Astrocyte of the spinal cord (primary cell): ENCODE results near the gene SPDYE18.
"Not testable (repeated sequence)": the region's sequence is repeated elsewhere in the genome, so short reads cannot be mapped to it uniquely, and the experiment has no call there.

Experiments
- DNase-seq: peaks from one replicate; pipeline ENCODE4 v3.0.0; 2011; ENCODE audit warnings: low read depth, low spot score
- H3K4me3 ChIP-seq: 2 replicates; pipeline ENCODE4 v1.5.1; 2011; ENCODE audit warnings: low read depth, mild to moderate bottlenecking, low read length, moderate library complexity
- in situ Hi-C: cut with HindIII; loops from 2 replicates; pipeline ENCODE4 v1.10.0; 2017; ENCODE audit warnings: low sequenced_read_pairs

Gene SPDYE18, protein sequence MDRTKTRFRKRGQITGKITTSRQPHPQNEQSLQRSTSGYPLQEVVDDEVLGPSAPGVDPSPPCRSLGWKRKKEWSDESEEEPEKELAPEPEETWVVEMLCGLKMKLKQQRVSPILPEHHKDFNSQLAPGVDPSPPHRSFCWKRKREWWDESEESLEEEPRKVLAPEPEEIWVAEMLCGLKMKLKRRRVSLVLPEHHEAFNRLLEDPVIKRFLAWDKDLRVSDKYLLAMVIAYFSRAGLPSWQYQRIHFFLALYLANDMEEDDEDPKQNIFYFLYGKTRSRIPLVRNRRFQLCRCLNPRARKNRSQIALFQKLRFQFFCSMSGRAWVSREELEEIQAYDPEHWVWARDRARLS

DNA sequence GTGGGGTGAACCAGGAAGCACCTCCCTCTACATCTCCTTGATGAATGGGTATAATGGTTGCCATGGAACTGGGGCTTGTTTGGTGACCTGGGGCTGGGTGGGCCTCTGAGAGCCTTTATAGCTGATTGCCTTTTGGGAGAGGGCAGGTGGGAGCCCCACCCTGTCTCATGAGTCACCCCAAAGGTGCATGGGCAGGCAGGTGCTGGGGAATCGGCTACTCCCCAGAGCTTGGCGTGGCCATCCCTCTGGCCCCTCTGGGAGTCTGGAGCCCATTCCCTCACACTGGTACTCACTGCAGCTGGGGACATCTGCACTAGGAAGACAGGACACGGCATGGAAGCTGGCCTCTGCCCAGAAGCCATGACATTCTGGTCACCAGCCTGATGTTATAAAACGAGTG is at the start of gene SPDYE18:
Gene SPDYE18, minus strand, starts transcription at position 2 of the 400 bp plus-strand sequence. CDS start 2,046 bp downstream, outside the sequence.
- DNase-seq, H3K4me3 ChIP-seq, in situ Hi-C loops: not testable (repeated sequence)

DNA sequence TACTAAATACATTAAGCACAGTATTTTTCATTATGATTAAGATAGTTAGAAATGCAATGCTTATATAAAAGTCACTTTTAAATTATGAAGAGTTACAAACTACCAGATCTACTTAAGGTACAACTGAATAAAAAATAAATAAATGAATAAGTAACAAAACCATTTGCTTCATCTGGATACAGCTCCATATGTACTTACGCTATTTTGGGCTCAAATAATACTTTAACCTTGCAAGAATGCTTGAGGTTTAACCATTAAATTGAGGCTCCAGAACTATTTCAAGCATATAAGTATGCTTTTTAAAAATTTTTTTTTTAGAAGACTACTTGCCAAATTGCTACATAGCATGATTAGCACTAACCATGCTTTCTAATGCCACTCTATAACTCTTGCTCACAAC is 46.0 kb upstream of the SPDYE18 start:
- H3K4me3 ChIP-seq, DNase-seq, in situ Hi-C loops: not testable (repeated sequence)

DNA sequence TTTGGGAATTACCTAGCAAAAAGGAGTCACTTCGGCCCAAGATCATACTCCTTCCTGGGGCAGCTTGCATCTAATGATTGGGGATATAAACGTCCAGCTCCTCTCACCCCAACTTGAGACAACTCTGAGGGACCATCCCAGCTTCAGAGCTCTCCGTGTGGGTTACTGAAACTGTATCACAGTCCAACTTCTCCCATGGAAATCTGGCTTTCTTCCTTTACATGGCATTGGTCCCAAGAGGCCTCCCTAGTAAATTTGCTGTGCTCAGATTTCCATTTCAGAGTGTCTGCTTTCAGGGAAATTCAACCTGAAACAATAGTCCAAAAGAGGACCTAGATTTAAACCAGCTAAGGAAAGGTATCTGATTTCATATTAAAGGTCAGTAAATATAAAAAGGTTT is 45.3 kb upstream of the SPDYE18 start:
- in situ Hi-C loops, DNase-seq, H3K4me3 ChIP-seq: not testable (repeated sequence)

DNA sequence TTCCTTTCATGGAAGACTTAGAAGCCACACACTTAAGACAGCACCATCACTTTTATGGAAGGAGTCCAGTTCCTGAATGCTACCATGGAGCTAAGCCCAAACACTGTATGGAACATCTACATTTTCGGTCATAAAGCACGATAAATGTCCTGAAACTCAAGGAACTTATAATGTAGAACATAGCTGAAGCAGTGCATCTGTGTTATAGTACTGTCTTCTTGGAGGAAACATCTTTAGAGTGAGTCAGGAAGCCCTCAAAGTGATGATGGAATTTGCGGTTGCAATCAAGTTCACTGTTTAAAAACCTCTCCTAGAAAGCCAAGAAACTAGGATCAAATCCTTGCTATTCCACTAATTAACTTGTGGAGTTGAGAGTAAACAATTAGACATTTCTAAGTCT is 43.5 kb upstream of the SPDYE18 start:
- in situ Hi-C loops, DNase-seq, H3K4me3 ChIP-seq: not testable (repeated sequence)

DNA sequence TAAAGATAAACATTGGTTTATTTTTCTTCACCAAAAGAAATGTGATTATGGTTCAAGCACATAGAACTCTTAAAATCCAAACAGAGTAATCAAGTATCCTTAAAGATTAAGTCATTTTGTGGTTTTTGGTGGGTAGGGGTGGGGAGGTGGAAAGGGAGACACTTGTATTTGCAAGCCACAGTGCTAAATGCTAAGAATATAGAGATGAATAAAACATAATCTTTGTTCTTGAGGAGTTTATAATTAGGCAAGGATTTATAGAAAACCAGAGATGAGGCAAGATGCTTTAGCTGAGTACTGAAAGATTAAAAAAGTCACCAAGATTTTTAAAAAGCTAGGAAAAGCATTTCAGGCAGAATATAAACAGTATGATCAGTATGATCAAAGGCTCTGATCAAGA is 40.3 kb upstream of the SPDYE18 start:
- in situ Hi-C loops, DNase-seq, H3K4me3 ChIP-seq: not testable (repeated sequence)

DNA sequence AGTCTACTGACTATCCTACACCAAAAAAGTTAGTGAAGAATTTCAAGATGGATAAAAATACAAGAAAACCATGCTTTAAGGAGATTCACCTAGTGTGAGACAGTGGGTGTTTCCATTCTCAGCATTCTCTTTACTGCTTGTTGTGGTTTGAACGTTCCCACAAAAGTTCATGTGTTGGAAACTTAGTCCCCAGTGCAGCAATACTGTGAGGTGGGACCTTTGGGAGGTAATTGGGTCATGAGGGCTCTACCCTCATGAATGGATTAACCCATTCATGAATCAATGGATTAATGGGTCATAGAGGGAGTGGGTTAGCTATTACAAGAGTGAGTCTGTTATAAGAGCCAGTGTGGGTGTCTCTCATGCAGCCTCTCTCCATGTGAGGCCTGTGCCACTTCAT is 38.8 kb upstream of the SPDYE18 start:
- in situ Hi-C loops, DNase-seq, H3K4me3 ChIP-seq: not testable (repeated sequence)

DNA sequence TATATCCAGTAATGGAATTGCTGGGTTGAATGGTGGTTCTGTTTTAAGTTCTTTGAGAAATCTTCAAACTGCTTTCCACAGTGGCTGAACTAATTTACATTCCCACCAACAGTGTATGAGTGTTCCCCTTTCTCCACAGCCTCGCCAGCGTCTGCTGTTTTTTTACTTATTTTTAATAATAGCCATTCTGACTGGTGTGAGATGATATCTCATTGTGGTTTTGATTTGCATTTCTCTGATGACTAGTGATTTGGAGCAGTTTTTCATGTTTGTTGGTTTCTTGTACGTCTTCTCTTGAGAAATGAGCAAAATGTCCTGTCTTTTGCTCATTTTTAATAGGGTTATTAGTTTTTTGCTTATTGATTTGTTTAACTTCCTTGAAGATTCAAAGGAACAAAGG is 38.1 kb upstream of the SPDYE18 start:
- DNase-seq, H3K4me3 ChIP-seq, in situ Hi-C loops: not testable (repeated sequence)

DNA sequence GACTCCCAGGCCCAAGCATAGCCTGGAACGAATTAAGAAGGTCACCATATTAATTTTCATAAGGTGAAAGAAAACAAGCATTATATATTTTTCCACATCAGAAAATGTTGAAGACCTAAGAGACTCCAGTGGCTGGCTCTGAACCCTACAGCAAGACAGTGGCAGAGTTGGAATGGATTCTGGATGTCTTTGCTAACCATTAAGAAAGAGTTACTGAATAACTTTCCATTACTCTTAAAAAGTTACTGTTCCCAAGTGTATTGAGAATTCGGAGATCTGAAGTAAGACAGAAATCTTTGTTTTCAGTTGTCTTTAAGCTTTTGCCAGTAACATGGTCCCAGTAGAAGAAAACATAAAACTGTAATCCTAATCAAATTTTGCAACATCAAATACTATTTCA is 29.9 kb upstream of the SPDYE18 start:
- H3K4me3 ChIP-seq, in situ Hi-C loops, DNase-seq: not testable (repeated sequence)

DNA sequence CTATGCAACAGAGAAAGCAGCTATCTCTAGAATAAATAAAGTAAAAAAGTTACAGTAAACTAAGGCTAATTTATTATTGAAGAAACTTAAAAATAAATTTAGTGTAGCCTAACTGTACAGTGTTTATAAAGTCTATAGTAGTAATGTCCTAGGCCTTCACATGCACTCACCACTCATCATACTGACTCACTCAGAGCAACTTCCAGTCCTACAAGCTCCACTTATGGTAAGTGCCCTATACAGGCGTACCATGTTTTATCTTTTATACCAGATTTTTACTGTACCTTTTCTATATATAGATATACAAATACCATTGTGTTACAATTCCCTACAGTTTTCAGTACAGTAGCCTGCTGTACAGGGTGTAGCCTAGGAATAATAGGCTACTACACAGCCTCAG is 19.8 kb upstream of the SPDYE18 start:
- H3K4me3 ChIP-seq, in situ Hi-C loops, DNase-seq: not testable (repeated sequence)

DNA sequence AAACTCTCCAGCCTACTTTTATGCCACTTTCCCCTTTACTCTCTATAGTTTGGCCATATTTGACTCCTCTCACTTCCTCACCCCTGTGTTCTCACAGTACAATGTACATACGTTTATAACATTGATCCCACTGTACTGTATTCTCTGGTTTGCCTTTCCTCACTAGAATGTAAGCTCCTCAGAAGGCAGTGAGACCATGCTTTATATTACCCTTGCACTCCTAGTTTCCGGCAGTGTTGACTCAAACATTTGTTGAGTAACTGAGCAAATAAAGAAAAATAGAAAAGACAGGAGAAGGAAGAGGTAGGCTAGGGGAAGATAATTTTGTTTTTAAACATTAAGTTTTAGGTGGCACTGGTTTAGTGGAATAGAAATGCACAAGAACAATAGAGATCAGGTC is 17.9 kb upstream of the SPDYE18 start:
- H3K4me3 ChIP-seq, DNase-seq, in situ Hi-C loops: not testable (repeated sequence)

DNA sequence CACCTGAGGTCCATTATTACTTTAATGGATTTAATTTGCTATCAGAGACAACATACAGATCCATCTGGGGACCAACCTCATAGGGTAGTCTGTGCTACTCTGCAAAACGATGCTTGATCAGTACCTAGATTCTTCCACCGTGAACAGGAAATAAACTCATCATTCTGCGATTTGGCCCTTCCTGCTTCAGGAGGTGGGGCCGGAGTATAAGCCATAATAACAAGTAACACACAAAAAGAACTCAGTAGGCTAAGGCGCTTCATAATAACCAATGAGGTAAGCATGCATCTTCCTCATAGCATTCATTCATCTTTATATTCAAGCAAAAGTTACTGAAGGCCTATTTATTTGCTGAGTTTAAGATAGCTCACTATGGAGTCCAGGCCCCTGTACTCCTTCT is 17.3 kb upstream of the SPDYE18 start:
- DNase-seq, in situ Hi-C loops, H3K4me3 ChIP-seq: not testable (repeated sequence)

DNA sequence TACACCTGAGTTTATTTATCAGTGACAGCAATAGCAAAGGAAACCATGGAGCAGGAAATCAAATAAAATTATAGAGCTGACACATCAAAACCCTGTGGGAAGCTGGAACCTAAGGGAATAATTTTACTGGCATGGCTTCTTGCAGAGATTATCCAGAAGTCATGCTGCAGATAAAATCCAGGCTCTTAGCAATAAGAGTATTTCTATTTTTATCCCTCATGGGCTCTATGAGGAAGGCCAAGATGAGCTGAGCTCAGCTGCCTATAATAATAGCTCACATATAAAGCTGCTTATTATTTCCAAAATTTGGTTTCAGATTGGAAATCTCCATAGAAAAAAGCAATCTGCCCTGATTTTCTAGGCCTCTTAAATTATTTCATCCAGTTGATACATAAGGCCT is 16.8 kb upstream of the SPDYE18 start:
- H3K4me3 ChIP-seq, DNase-seq, in situ Hi-C loops: not testable (repeated sequence)

DNA sequence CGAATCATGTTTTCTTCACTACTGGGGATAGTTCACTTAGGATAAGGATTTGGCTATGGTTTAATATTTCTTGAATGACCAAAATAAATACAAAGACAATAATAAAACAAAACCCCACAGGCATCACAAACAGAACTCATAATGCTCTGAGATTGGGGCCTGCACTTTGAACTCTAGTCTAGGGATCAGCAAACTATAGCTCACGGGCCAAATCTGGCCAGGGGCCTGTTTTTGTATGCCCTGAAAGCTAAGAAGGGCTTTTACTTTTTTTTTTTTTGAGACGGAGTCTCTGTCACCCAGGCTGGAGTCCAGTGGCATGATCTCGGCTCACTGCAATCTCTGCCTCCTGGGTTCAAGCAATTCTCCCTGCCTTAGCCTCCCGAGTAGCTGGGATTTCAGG is 14.7 kb upstream of the SPDYE18 start:
- DNase-seq, in situ Hi-C loops, H3K4me3 ChIP-seq: not testable (repeated sequence)

DNA sequence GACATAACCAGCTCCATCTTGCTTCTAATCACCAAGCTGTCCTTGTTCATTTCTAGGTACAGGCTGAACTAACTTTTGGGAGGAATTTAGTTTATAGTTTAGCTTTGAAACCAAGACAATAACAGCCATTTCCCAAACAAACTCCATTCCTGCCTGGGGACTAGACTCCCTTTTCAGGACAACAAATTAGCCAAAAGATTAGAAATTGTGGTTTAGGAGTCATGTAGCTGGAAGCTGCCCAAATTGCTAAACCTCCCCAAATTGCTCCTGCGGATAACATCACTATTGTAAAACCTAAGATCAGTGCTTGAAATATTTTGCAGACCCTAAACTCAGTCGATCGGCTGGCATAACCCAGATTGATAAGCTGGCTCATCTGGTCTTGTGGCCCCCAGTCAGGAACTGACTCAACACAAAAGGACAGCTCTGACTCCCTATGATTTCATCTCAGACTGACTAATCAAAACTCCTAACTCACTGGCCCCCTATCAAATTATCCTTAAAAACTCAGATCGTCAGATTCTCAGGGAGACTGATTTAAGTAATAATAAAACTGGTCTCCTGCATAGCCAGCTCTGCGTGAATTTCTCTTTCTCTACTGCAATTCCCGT is 12.5 kb upstream of the SPDYE18 start:
- H3K4me3 ChIP-seq, in situ Hi-C loops: not testable (repeated sequence)
- peak; percentile 9 for DNase-seq

DNA sequence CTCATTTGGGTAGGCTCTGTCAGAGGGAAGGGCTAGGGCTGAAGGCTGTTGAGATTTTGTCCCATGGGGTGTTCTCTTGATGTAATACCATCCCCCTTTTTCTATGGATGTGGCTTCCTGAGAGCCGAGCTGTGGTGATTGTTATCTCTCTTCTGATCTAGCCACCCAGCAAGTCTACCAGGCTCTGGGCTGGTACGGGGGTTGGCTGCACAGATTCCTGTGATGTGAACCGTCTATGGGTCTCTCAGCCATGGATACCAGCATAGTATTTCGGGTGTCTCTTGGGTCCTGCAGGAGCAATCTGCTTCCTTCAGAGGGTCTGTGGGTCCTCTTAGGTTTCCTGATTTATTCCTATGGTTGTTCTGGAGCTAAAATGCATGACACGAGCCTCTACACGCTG is 8.8 kb upstream of the SPDYE18 start:
- in situ Hi-C loops, H3K4me3 ChIP-seq, DNase-seq: not testable (repeated sequence)

DNA sequence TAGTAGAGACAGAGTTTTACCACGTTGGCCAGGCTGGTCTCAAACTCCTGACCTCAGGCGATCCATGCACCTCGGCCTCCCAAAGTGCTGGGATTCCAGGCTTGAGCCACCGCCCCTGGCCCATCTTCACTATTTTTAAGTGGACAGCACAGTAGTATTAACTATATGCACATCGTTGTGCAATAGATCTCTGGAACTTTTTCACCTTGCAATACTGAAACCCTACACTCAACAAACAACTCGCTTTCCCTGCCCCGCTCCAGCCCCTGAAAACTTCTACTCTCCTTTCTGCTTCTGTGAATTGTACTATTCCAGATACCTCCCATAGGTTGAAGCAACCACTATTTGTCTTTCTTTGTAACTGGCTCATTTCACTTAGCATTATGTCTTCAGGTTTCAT is 3.5 kb upstream of the SPDYE18 start:
- H3K4me3 ChIP-seq, DNase-seq, in situ Hi-C loops: not testable (repeated sequence)

DNA sequence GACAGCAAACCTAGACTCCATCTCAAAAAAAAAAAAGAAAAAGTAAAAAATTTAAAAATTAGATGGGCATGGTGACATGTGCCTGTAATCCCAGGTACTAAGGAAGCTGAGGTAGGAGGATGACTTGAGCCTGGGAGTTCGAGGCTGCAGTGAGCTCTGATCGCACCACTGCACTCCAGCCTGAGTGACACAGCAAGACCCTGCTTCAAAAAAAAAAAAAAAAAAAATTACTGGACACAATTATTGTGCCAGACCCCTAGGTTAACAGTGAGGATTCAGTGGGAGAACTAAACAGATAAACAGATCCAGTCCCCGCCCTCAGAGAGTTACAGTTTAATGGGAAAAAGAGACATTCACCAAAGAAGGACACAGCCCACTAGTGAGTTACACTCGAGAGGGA is 1.4 kb upstream of the SPDYE18 start:
- H3K4me3 ChIP-seq, DNase-seq: not testable (repeated sequence)

DNA sequence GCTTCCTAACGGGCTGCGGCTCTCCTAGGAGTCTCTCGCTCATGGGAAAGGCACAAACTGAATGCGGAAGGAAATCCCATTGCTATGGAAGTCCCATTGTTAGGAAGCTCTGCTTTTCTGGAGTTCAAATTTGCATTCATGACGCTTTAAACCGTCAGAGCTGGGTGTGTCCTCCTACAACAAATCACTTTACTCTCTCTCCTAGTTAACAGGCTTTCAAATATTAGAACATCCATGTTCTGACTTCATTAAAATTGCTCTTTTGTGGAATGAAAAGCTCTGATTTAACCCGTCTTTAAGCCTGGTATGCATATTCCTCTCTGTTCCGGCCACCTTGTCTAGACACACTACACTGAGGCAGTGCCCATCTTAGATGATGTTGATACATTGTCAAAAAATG is 30.1 kb downstream of the SPDYE18 start, which contains the start of gene SPDYE17:
Gene SPDYE17, minus strand, starts transcription at position 101 of the 400 bp plus-strand sequence. CDS start 1,791 bp downstream, outside the sequence.
- in situ Hi-C loops, H3K4me3 ChIP-seq, DNase-seq: not testable (repeated sequence)

More for the DNA sequence above, 1.4 kb upstream of the SPDYE18 start:
- in situ Hi-C loops, result not testable (repeated sequence)
